ENCODE data around the gene ADPRS.

DNA sequence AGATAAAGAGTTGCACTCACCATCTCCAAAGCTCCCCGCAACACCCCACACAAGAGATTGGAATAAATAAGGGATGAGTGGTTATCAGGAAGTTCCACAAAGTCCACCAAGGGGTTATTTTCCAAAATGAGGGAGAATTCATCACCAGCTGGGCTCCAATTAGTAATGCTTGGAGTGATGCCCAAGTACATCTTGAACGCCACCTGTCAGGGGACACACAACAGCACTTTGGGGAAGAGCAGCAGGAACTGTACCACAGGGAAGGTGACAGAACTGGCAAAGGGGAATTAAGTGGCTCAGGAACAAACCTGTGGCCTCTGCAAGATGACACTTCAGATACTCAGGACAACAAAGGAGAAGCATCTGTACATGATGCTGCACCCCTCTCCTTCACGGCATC is 49.1 kb downstream of the ADPRS start:
- TF ChIP-seq CEBPG (CRISPR knock-in tag; IDR thresholded peaks at IDR 0.05) (no peak), CEBPG (tag; conservative IDR thresholded peaks at IDR 0.05 in 1 of 2, IDR thresholded peaks at IDR 0.05 in 1 of 2) (no peak), RBBP5 (IDR thresholded peaks at IDR 0.05; ENCODE audit: borderline replicate concordance, insufficient read depth, low read length, poor library complexity, severe bottlenecking) (no peak), ETV6 (IDR thresholded peaks at IDR 0.05; ENCODE audit: borderline replicate concordance in 1 of 2, low read depth in 2 of 2, low read length in 1 of 2) (no peak), ETV6 (CRISPR knock-in tag; IDR thresholded peaks at IDR 0.05; ENCODE audit: borderline replicate concordance) (no peak), FOXM1 (IDR thresholded peaks at IDR 0.05; ENCODE audit: low read depth) (no peak), FOXM1 (CRISPR knock-in tag; IDR thresholded peaks at IDR 0.05; ENCODE audit: low read depth) (no peak), FOSL1 (tag; conservative IDR thresholded peaks at IDR 0.05) (no peak), SIN3A (IDR thresholded peaks at IDR 0.05; ENCODE audit: borderline replicate concordance in 2 of 2, control insufficient read depth in 1 of 2, low read depth in 2 of 2, low read length in 2 of 2) (no peak), TAF1 (IDR thresholded peaks at IDR 0.05; ENCODE audit: control insufficient read depth, extremely low read depth, insufficient read depth, low read length, severe bottlenecking) (no peak), ZNF780A (CRISPR knock-in tag; IDR thresholded peaks at IDR 0.05) (no peak), ZFP36 (IDR thresholded peaks at IDR 0.05; ENCODE audit: low read depth, low read length, partially characterized antibody) (no peak), ZFX (CRISPR knock-in tag; IDR thresholded peaks at IDR 0.05) (no peak), FOS (IDR thresholded peaks at IDR 0.05; ENCODE audit: extremely low read depth, insufficient read length) (no peak)
- TF ChIP-seq, protein P1, sequence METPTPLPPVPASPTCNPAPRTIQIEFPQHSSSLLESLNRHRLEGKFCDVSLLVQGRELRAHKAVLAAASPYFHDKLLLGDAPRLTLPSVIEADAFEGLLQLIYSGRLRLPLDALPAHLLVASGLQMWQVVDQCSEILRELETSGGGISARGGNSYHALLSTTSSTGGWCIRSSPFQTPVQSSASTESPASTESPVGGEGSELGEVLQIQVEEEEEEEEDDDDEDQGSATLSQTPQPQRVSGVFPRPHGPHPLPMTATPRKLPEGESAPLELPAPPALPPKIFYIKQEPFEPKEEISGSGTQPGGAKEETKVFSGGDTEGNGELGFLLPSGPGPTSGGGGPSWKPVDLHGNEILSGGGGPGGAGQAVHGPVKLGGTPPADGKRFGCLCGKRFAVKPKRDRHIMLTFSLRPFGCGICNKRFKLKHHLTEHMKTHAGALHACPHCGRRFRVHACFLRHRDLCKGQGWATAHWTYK (CRISPR knock-in tag; IDR thresholded peaks at IDR 0.05), result no peak
- TF ChIP-seq, protein P2, sequence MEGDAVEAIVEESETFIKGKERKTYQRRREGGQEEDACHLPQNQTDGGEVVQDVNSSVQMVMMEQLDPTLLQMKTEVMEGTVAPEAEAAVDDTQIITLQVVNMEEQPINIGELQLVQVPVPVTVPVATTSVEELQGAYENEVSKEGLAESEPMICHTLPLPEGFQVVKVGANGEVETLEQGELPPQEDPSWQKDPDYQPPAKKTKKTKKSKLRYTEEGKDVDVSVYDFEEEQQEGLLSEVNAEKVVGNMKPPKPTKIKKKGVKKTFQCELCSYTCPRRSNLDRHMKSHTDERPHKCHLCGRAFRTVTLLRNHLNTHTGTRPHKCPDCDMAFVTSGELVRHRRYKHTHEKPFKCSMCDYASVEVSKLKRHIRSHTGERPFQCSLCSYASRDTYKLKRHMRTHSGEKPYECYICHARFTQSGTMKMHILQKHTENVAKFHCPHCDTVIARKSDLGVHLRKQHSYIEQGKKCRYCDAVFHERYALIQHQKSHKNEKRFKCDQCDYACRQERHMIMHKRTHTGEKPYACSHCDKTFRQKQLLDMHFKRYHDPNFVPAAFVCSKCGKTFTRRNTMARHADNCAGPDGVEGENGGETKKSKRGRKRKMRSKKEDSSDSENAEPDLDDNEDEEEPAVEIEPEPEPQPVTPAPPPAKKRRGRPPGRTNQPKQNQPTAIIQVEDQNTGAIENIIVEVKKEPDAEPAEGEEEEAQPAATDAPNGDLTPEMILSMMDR (IDR thresholded peaks at IDR 0.05 in 2 of 3, conservative IDR thresholded peaks at IDR 0.05 in 1 of 3; ENCODE audit: insufficient read depth in 2 of 3, low read depth in 1 of 3, low read length in 3 of 3), result no peak
- TF ChIP-seq, protein P3, sequence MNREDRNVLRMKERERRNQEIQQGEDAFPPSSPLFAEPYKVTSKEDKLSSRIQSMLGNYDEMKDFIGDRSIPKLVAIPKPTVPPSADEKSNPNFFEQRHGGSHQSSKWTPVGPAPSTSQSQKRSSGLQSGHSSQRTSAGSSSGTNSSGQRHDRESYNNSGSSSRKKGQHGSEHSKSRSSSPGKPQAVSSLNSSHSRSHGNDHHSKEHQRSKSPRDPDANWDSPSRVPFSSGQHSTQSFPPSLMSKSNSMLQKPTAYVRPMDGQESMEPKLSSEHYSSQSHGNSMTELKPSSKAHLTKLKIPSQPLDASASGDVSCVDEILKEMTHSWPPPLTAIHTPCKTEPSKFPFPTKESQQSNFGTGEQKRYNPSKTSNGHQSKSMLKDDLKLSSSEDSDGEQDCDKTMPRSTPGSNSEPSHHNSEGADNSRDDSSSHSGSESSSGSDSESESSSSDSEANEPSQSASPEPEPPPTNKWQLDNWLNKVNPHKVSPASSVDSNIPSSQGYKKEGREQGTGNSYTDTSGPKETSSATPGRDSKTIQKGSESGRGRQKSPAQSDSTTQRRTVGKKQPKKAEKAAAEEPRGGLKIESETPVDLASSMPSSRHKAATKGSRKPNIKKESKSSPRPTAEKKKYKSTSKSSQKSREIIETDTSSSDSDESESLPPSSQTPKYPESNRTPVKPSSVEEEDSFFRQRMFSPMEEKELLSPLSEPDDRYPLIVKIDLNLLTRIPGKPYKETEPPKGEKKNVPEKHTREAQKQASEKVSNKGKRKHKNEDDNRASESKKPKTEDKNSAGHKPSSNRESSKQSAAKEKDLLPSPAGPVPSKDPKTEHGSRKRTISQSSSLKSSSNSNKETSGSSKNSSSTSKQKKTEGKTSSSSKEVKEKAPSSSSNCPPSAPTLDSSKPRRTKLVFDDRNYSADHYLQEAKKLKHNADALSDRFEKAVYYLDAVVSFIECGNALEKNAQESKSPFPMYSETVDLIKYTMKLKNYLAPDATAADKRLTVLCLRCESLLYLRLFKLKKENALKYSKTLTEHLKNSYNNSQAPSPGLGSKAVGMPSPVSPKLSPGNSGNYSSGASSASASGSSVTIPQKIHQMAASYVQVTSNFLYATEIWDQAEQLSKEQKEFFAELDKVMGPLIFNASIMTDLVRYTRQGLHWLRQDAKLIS (CRISPR knock-in tag; IDR thresholded peaks at IDR 0.05), result no peak
